IPS DF 6.9 (cell line): Measurements from ENCODE around the gene PCDH15.

Experiments used
- DNase-seq: peaks from one replicate; pipeline ENCODE4 v3.0.0-alpha.2; 2013; ENCODE audit warnings: low read depth, low spot score
- H3K27ac ChIP-seq: one replicate; pipeline ENCODE4 v1.5.1; 2013; ENCODE audit warnings: low read length, control low read depth
- H3K27me3 ChIP-seq: 2 replicates; pipeline ENCODE4 v1.6.1; 2013; ENCODE audit warnings: mild to moderate bottlenecking, low read length; ENCODE audit not compliant: control insufficient read depth, insufficient read depth
- H3K36me3 ChIP-seq: 2 replicates; pipeline ENCODE4 v1.6.1; 2013; ENCODE audit warnings: low read length; ENCODE audit not compliant: control insufficient read depth, insufficient read depth
- H3K4me1 ChIP-seq: 2 replicates; pipeline ENCODE4 v1.6.1; 2013; ENCODE audit warnings: low read length; ENCODE audit not compliant: control insufficient read depth, insufficient read depth
- H3K4me3 ChIP-seq: 2 replicates; pipeline ENCODE4 v1.5.1; 2013; ENCODE audit warnings: mild to moderate bottlenecking, low read length
- H3K9me3 ChIP-seq: 2 replicates; pipeline ENCODE4 v1.6.1; 2013; ENCODE audit warnings: low read length, inconsistent platforms; ENCODE audit not compliant: control insufficient read depth, insufficient read depth
- WGBS: extraction: QIAGEN DNeasy Blood & Tissue Kit; methylation state at CpG from one replicate; pipeline ENCODE4 v1.1.7; 2013; ENCODE audit warnings: mixed read lengths, missing lambda C conversion rate; ENCODE audit not compliant: insufficient read length, insufficient coverage; 5-methylcytosine and 5-hydroxymethylcytosine counted together

PCDH15 gene

DNA sequence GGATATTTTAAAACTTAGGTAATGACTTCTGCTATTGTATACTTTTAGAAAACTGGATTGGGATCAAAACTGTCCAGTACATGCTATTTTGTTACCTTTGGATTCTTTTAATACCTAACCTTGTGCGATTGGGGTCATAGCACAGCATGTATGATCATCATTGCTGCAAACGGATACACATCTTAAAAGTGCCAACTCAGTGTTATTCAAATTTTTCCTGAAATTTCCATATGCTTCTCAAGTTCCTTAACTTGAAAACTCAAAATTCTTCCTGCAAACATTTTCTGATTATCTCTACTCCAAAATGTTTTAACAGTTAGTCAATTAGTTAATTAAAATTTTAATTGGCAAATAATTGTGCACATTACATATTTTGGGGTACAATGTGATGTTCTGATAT is 147.5 kb downstream of the PCDH15 start:
- Histone ChIP-seq H3K36me3 (no peaks in the 10 kb centered on the region), H3K4me1 (no peaks in the 10 kb centered on the region), H3K9me3 (no peaks in the 10 kb centered on the region), H3K4me3 (no peak overlapping the region), H3K27me3 (no peaks in the 10 kb centered on the region), H3K27ac (no peak overlapping the region)
- DNase-seq, result no peak
- no CpG with 5 or more reads among the region's 2 CpGs for WGBS

GRCh38 chr10:54650547-54650946 is 150.5 kb downstream of the PCDH15 start:
- Histone ChIP-seq H3K4me3 (no peak overlapping the region), H3K9me3 (no peaks in the 10 kb centered on the region), H3K4me1 (no peaks in the 10 kb centered on the region), H3K27ac (no peak overlapping the region), H3K36me3 (no peaks in the 10 kb centered on the region), H3K27me3 (no peaks in the 10 kb centered on the region)
- WGBS, result no CpG with 5 or more reads among the region's 2 CpGs
- no peak for DNase-seq

DNA sequence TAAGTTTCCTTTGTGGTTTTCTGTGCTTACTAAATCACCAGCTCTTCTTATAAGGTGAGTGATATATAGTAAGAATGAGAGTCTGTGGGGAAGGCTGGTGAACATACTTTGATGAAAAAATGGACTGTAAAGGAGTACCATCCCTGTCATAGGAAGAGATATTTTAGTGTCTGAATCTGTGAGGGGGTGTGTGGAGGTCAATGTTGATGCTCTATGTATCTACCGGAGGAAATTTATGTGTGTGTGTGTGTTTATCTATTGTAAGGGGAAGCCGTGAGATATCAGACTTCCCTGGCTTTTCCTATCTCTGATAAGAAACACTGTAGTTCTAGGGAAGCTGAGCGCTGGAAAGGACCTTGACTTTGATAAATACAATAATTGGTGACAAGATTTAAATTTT is 179.0 kb downstream of the PCDH15 start:
- H3K4me1 ChIP-seq, result no peaks in the 10 kb centered on the region
- H3K27me3 ChIP-seq, result no peaks in the 10 kb centered on the region
- H3K27ac ChIP-seq, result no peak overlapping the region
- H3K9me3 ChIP-seq, result no peaks in the 10 kb centered on the region
- WGBS, result no CpG with 5 or more reads among the region's 3 CpGs
- no peak overlapping the region for H3K4me3 ChIP-seq
- H3K36me3 ChIP-seq, result no peaks in the 10 kb centered on the region
- no peak for DNase-seq

DNA sequence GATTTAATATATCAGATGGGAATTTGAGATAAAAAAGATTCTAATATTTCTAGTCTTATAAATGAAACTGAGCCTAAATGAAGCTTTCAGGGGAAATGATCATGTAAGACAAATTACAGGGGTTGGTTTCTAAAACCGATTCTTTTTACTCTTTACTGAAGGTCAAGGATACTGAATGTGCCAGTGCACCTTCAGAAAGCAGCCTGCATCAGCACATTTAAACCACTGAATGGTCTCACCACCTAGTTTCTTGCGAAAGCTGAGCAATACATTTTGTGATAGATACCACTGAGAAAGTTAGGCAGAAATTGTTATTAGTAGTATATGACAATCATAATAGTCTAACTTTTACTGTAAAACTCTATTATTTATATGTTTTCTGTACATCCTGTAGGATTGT is 180.7 kb downstream of the PCDH15 start:
- Histone ChIP-seq H3K36me3 (no peaks in the 10 kb centered on the region), H3K27ac (no peak overlapping the region), H3K4me3 (no peak overlapping the region), H3K9me3 (no peaks in the 10 kb centered on the region), H3K4me1 (no peaks in the 10 kb centered on the region), H3K27me3 (no peaks in the 10 kb centered on the region)
- no peak for DNase-seq
- no CpG with 5 or more reads among the region's 2 CpGs for WGBS

DNA sequence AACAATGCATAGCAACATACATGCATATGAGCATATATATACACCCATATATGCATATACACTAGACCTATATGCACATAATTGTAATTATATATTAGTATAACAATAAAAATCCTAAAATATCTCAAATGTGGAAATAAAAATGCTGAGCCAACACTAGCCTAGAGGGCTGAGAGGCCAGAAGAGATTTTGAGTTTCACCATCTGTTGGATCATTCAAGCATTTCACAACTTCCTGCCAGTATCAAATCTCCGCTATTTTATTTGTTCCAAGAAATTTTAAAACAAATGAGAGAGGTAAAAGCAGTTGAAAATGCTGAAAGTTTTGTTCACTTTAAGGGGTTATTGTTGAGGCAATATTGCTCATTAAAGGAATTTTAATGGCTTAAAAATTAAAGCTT is 187.0 kb downstream of the PCDH15 start:
- no peaks in the 10 kb centered on the region for H3K9me3 ChIP-seq
- H3K27ac ChIP-seq, result no peak overlapping the region
- WGBS, result no CpG with 5 or more reads among the region's 1 CpG
- H3K27me3 ChIP-seq, result no peaks in the 10 kb centered on the region
- no peak overlapping the region for H3K4me3 ChIP-seq
- H3K36me3 ChIP-seq, result no peaks in the 10 kb centered on the region
- no peaks in the 10 kb centered on the region for H3K4me1 ChIP-seq
- DNase-seq, result no peak

- Histone ChIP-seq H3K4me1 (no peaks in the 10 kb centered on the region), H3K4me3 (no peak overlapping the region), H3K9me3 (no peaks in the 10 kb centered on the region), H3K36me3 (no peaks in the 10 kb centered on the region), H3K27me3 (no peaks in the 10 kb centered on the region), H3K27ac (no peak overlapping the region)
- no peak for DNase-seq
Observed at GRCh38 chr10:54613162-54613561, 187.9 kb downstream of the PCDH15 start.

GRCh38 chr10:54609423-54609822 is 191.6 kb downstream of the PCDH15 start:
- Histone ChIP-seq H3K4me3 (no peak overlapping the region), H3K27ac (no peak overlapping the region), H3K9me3 (no peaks in the 10 kb centered on the region), H3K4me1 (no peaks in the 10 kb centered on the region), H3K36me3 (no peaks in the 10 kb centered on the region), H3K27me3 (no peaks in the 10 kb centered on the region)
- no peak for DNase-seq

DNA sequence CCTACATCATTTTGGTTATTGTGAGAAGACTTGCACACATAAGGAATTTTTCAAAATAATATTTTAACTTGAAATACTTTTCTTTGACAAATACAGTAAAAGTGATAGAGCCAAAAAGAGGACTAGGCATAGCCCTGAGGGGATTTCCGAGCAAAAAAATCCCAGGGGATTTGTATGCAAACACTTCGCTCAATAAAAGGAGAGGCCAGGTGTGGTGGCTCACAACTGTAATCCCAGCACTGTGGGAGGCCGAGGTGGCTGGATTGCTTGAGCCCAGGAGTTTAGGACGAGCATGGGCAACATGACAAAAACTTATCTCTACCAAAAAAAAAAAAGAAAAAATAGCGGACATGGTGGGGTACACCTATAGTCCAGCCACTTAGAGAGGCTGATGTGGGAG is 193.0 kb downstream of the PCDH15 start:
- no CpG with 5 or more reads among the region's 5 CpGs for WGBS
- H3K4me3 ChIP-seq, result no peak overlapping the region
- H3K4me1 ChIP-seq, result no peaks in the 10 kb centered on the region
- H3K27me3 ChIP-seq, result no peaks in the 10 kb centered on the region
- no peak overlapping the region for H3K27ac ChIP-seq
- no peaks in the 10 kb centered on the region for H3K36me3 ChIP-seq
- no peaks in the 10 kb centered on the region for H3K9me3 ChIP-seq
- DNase-seq, result peak; percentile 1

DNA sequence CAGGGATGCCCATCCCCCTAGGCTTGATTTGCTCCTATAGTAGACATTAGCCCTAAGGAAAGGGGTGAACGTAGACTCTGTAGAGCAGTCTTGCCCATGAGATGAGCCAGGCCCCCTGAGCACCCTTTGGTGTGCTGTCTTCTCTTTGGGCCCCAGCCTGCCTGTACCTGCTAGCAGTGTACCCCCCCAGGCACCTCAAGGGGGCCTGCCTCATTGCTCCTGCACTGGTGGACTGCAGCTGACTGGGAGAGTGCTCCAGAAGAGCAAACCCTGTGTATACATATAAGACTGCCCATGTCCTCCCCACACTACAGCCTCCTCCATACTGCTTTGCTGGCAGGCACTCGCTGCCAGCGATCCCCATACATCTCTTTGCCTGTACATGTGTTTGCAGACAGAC is 206.7 kb downstream of the PCDH15 start:
- Histone ChIP-seq H3K9me3 (no peaks in the 10 kb centered on the region), H3K36me3 (no peaks in the 10 kb centered on the region), H3K27ac (no peak overlapping the region), H3K4me1 (no peaks in the 10 kb centered on the region), H3K27me3 (no peaks in the 10 kb centered on the region), H3K4me3 (no peak overlapping the region)
- no CpG with 5 or more reads among the region's 3 CpGs for WGBS
- no peak for DNase-seq

DNA sequence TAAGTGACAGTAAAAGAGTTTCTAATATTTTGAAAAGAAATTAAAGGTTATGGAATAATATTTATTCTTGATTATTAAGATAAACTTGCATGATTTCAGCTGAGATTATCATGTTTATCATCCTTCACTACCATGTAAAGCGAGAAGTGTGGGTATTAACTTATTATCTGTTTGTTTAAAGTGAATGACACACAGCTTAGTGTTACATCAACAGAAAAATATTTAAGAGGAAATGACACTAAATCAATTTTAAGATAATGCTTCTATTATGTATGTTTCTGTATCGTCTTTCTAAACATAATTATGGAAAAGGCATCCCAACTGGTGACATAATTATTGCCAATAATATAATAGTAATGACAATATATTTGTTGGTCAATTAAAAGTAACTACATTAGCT is 213.1 kb downstream of the PCDH15 start:
- Histone ChIP-seq H3K27ac (no peak overlapping the region), H3K9me3 (no peaks in the 10 kb centered on the region), H3K4me3 (no peak overlapping the region), H3K4me1 (no peaks in the 10 kb centered on the region), H3K36me3 (no peaks in the 10 kb centered on the region), H3K27me3 (no peaks in the 10 kb centered on the region)
- DNase-seq, result no peak
- no CpG with 5 or more reads among the region's 2 CpGs for WGBS

DNA sequence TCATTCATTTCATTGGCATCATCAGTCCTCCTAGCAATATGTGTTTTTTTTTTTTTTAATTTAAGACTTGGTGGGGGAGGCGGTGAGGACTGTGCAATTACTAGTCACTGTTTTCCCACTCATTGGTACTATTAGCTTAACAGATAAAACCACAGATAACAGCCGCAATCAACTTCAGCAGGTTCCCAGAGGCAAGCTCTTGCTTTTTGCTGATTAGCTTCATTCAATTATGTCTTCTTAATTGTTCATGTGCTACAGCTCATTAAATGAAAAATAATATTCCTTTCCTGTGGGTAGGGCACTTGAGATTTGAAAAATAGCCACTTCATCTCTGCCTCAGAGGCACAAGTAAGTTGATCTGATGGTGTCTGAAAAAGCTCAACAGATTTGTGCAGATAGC is 215.5 kb downstream of the PCDH15 start:
- H3K4me1 ChIP-seq, result no peaks in the 10 kb centered on the region
- no CpG with 5 or more reads among the region's 2 CpGs for WGBS
- no peaks in the 10 kb centered on the region for H3K27me3 ChIP-seq
- no peaks in the 10 kb centered on the region for H3K36me3 ChIP-seq
- H3K9me3 ChIP-seq, result no peaks in the 10 kb centered on the region
- no peak overlapping the region for H3K27ac ChIP-seq
- H3K4me3 ChIP-seq, result no peak overlapping the region
- no peak for DNase-seq
